Astrocyte (in vitro differentiated cells and primary cell): ENCODE data around the gene LRRC36. TPM values are rescaled to one million over a fixed set of nuclear protein-coding genes. Genes with fewer than 3 reads are reported as not detected.

ENCODE experiments used
- DNase-seq: peaks from one replicate; pipeline ENCODE4 v3.0.0-alpha.2; 2010; ENCODE audit warnings: low read depth
- FAIRE-seq: peaks from 2 replicates; lab custom pipeline; 2011; peaks lifted over from hg19 to GRCh38; lab: Jason Lieb, UNC
- H2AFZ ChIP-seq: 2 replicates; pipeline ENCODE4 v1.6.0; 2012; ENCODE audit warnings: low read depth, low read length, inconsistent platforms
- H3K27ac ChIP-seq: 2 replicates; pipeline ENCODE4 v1.5.1; 2011; ENCODE audit warnings: low read depth, low read length, inconsistent platforms
- H3K27me3 ChIP-seq: 2 replicates; pipeline ENCODE4 v1.6.0; 2011; ENCODE audit warnings: low read length, inconsistent platforms; ENCODE audit not compliant: insufficient read depth
- H3K36me3 ChIP-seq: 2 replicates; pipeline ENCODE4 v1.5.1; 2011; ENCODE audit warnings: low read length, inconsistent platforms; ENCODE audit not compliant: insufficient read depth
- H3K4me1 ChIP-seq: 2 replicates; pipeline ENCODE4 v1.5.1; 2011; ENCODE audit warnings: low read length, inconsistent platforms; ENCODE audit not compliant: insufficient read depth
- H3K4me2 ChIP-seq: 2 replicates; pipeline ENCODE4 v1.6.0; 2012; ENCODE audit warnings: low read length, inconsistent platforms
- H3K4me3 ChIP-seq: 2 replicates; pipeline ENCODE4 v1.5.1; 2011; ENCODE audit warnings: low read depth, mild to moderate bottlenecking, low read length, inconsistent platforms; ENCODE audit not compliant: insufficient read depth
- H3K79me2 ChIP-seq: 2 replicates; pipeline ENCODE4 v1.6.0; 2012; ENCODE audit warnings: mild to moderate bottlenecking, low read length, inconsistent platforms; ENCODE audit not compliant: insufficient read depth
- H3K9ac ChIP-seq: 2 replicates; pipeline ENCODE4 v1.6.0; 2012; ENCODE audit warnings: mild to moderate bottlenecking, low read length, inconsistent platforms
- H3K9me3 ChIP-seq: 2 replicates; pipeline ENCODE4 v1.5.1; 2012; ENCODE audit warnings: low read depth, mild to moderate bottlenecking, low read length, inconsistent platforms; ENCODE audit not compliant: insufficient read depth
- H4K20me1 ChIP-seq: 2 replicates; pipeline ENCODE4 v1.6.0; 2012; ENCODE audit warnings: low read length, inconsistent platforms; ENCODE audit not compliant: insufficient read depth
- H3K27ac Mint-ChIP-seq: one replicate; pipeline ENCODE4 v1.8.0; 2021; ENCODE audit warnings: mild to moderate bottlenecking, mixed read lengths; ENCODE audit not compliant: unreplicated experiment
- H3K27me3 Mint-ChIP-seq: one replicate; pipeline ENCODE4 v1.8.0; 2021; ENCODE audit warnings: low read depth, mixed read lengths; ENCODE audit not compliant: unreplicated experiment
- H3K36me3 Mint-ChIP-seq: one replicate; pipeline ENCODE4 v1.8.0; 2021; ENCODE audit warnings: low read depth, mixed read lengths; ENCODE audit not compliant: unreplicated experiment
- H3K4me1 Mint-ChIP-seq: one replicate; pipeline ENCODE4 v1.8.0; 2021; ENCODE audit warnings: low read depth, mixed read lengths; ENCODE audit not compliant: unreplicated experiment
- H3K4me3 Mint-ChIP-seq: one replicate; pipeline ENCODE4 v1.8.0; 2021; ENCODE audit warnings: mild to moderate bottlenecking, moderate library complexity, mixed read lengths; ENCODE audit not compliant: unreplicated experiment
- H3K9me3 Mint-ChIP-seq: one replicate; pipeline ENCODE4 v1.8.0; 2021; ENCODE audit warnings: mild to moderate bottlenecking, mixed read lengths; ENCODE audit not compliant: unreplicated experiment
- CTCF ChIP-seq: IDR thresholded peaks from 2 replicates; pipeline ENCODE4 v1.5.1; 2011; ENCODE audit warnings: low read depth, mild to moderate bottlenecking, inconsistent platforms, low read length, moderate library complexity; ENCODE audit not compliant: insufficient read depth
- EZH2 ChIP-seq: IDR thresholded peaks from 2 replicates; pipeline ENCODE4 v1.6.1; 2012; ENCODE audit warnings: mild to moderate bottlenecking, low read length, inconsistent platforms; ENCODE audit not compliant: insufficient read depth
- total RNA-seq: library from RNA; stranded (reverse); gene quantifications from 2 replicates; pipeline ENCODE4 v1.2.1, GENCODE V29; 2021

The LRRC36 gene
- total RNA-seq, 1 donor from 2014 or later = not detected

GRCh38 chr16:67284699-67285646 lies 41.6 kb upstream of the LRRC36 start:
- H3K4me3 ChIP-seq = no peak overlapping the region
- Mint-ChIP-seq H3K4me1 (peaks cover 12% of the 10 kb centered on the region), H3K36me3 (peaks cover 6% of the 10 kb centered on the region), H3K27ac (no peak overlapping the region), H3K27me3 (peaks cover 31% of the 10 kb centered on the region), H3K9me3 (peaks cover 3% of the 10 kb centered on the region), H3K4me3 (no peak overlapping the region)
- no peak for DNase-seq
- no peaks in the 10 kb centered on the region for H3K27me3 ChIP-seq
- no peaks in the 10 kb centered on the region for H3K79me2 ChIP-seq
- H3K27ac ChIP-seq = no peak overlapping the region
- H3K9ac ChIP-seq = no peak overlapping the region
- H4K20me1 ChIP-seq = no peaks in the 10 kb centered on the region
- no peak for FAIRE-seq
- no peak overlapping the region for H2AFZ ChIP-seq
- TF ChIP-seq EZH2 (no peak), CTCF (peak; percentile 18)
- H3K4me1 ChIP-seq = no peaks in the 10 kb centered on the region
- H3K9me3 ChIP-seq = no peaks in the 10 kb centered on the region
- H3K4me2 ChIP-seq = no peak overlapping the region
- H3K36me3 ChIP-seq = no peaks in the 10 kb centered on the region

- Mint-ChIP-seq H3K4me1 (peaks cover 14% of the 10 kb centered on the region), H3K36me3 (peaks cover 6% of the 10 kb centered on the region), H3K9me3 (peaks cover 3% of the 10 kb centered on the region), H3K4me3 (no peak overlapping the region), H3K27me3 (peaks cover 29% of the 10 kb centered on the region), H3K27ac (no peak overlapping the region)
- H3K36me3 ChIP-seq = no peaks in the 10 kb centered on the region
- no peaks in the 10 kb centered on the region for H3K9me3 ChIP-seq
- H3K4me2 ChIP-seq = no peak overlapping the region
- no peaks in the 10 kb centered on the region for H3K27me3 ChIP-seq
- no peak overlapping the region for H3K4me3 ChIP-seq
- no peaks in the 10 kb centered on the region for H3K4me1 ChIP-seq
- no peak overlapping the region for H3K9ac ChIP-seq
- DNase-seq (peak; percentile 28), FAIRE-seq (no peak)
- no peak for TF ChIP-seq EZH2
- TF ChIP-seq CTCF = no peak
- no peaks in the 10 kb centered on the region for H3K79me2 ChIP-seq
- no peak overlapping the region for H2AFZ ChIP-seq
- H3K27ac ChIP-seq = no peak overlapping the region
- H4K20me1 ChIP-seq = no peaks in the 10 kb centered on the region
These were observed 40.0 kb upstream of the LRRC36 start for GRCh38 chr16:67286441-67287235.
